Cardiac muscle cell (in vitro differentiated cells and primary cell): ENCODE data around the gene HK3. TPM values are rescaled to one million over a fixed set of nuclear protein-coding genes. Genes with fewer than 3 reads are reported as not detected.

Experiments used
- DNase-seq, 2 donors: peaks; one replicate each; pipeline versions ENCODE4 v3.0.0 to v3.0.0-alpha.2; 2010 to 2017; ENCODE audit warnings: low read depth in 1 of 2, low spot score in 1 of 2
- H3K27ac ChIP-seq: fragments of 200-600 bp; sonication (generic); 2 replicates; pipeline ENCODE4 v1.5.1; 2016
- H3K27me3 ChIP-seq: fragments of 200-600 bp; sonication (generic); 2 replicates; pipeline ENCODE4 v1.6.0; 2016; ENCODE audit warnings: control low read depth
- H3K36me3 ChIP-seq: fragments of 200-600 bp; sonication (generic); 2 replicates; pipeline ENCODE4 v1.5.1; 2016; ENCODE audit warnings: control low read depth
- H3K4me1 ChIP-seq: fragments of 200-600 bp; sonication (generic); 2 replicates; pipeline ENCODE4 v1.8.1; 2017; ENCODE audit warnings: low read depth, mild to moderate bottlenecking, mixed run types
- H3K4me3 ChIP-seq: fragments of 200-600 bp; sonication (generic); 2 replicates; pipeline ENCODE4 v1.5.1; 2016; ENCODE audit warnings: mild to moderate bottlenecking
- H3K9me3 ChIP-seq: fragments of 200-600 bp; sonication (generic); 2 replicates; pipeline ENCODE4 v1.5.1; 2017; ENCODE audit warnings: low read depth, mild to moderate bottlenecking, control low read depth
- polyA plus RNA-seq: library from polyadenylated mRNA; unstranded; fragments of >200 nt; fragmentation: Nextera tagmentation; extraction: Ambion mirVana; gene quantifications from 2 replicates; pipeline ENCODE4 v1.2.1, GENCODE V29; 2016
- total RNA-seq: library from RNA; depleted of rRNA; stranded (reverse); fragments of >200 nt; gene quantifications from 2 replicates; pipeline ENCODE4 v1.2.3, GENCODE V29; 2016
- TF ChIP-seq, protein P1 (sequence below): IDR thresholded peaks from 2 replicates; pipeline ENCODE4 v1.5.1; 2012; ENCODE audit warnings: low read depth, mild to moderate bottlenecking, low read length

HK3 gene
- total and polyA plus RNA-seq, 2 experiments from 2014 or later: not detected

DNA sequence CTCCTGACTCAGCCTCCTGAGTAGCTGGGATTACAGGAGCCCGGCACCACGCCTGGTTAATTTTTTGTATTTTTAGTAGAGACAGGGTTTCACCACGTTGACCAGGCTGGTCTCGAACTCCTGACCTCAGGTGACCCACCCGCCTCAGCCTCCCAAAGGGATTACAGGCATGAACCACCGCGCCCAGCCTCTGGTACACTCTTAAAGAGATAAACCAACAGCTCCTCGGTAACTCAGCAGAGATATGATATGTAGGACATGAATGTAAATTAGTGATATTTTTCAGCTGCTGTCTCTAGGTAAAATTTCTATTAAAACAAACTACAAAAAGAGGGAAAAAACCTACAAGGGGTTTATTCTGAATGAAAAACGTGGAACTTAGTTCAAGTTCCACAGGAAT, 42.8 kb upstream of the HK3 start:
- Histone ChIP-seq H3K27ac (no peak overlapping the region), H3K4me1 (peaks cover 21% of the 10 kb centered on the region), H3K4me3 (no peak overlapping the region), H3K36me3 (peaks cover 11% of the 10 kb centered on the region), H3K27me3 (no peaks in the 10 kb centered on the region), H3K9me3 (no peaks in the 10 kb centered on the region)
- TF ChIP-seq, protein P1, sequence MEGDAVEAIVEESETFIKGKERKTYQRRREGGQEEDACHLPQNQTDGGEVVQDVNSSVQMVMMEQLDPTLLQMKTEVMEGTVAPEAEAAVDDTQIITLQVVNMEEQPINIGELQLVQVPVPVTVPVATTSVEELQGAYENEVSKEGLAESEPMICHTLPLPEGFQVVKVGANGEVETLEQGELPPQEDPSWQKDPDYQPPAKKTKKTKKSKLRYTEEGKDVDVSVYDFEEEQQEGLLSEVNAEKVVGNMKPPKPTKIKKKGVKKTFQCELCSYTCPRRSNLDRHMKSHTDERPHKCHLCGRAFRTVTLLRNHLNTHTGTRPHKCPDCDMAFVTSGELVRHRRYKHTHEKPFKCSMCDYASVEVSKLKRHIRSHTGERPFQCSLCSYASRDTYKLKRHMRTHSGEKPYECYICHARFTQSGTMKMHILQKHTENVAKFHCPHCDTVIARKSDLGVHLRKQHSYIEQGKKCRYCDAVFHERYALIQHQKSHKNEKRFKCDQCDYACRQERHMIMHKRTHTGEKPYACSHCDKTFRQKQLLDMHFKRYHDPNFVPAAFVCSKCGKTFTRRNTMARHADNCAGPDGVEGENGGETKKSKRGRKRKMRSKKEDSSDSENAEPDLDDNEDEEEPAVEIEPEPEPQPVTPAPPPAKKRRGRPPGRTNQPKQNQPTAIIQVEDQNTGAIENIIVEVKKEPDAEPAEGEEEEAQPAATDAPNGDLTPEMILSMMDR: no peak
- no peak for DNase-seq

DNA sequence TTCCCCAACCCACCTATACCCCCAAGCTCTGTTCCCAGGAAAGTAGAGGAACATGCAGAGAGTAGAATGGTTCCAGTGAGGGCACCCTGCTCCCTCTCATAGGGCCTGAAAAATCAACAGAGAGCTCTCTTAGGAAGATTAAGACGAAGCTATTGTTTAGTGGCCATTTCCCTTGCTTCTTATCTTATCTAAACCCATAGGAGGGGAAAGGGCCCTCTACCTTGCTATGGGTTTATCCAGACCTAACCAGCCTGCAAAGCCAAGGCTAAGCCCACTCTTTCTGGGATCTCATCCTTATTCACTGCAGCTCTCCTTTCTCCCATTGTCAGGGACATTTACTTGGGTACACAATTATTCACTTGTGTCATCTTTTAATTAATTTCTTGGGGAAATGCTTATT, 39.3 kb upstream of the HK3 start:
- Histone ChIP-seq H3K27me3 (no peaks in the 10 kb centered on the region), H3K4me3 (no peak overlapping the region), H3K36me3 (peaks cover 14% of the 10 kb centered on the region), H3K9me3 (no peaks in the 10 kb centered on the region), H3K4me1 (peaks cover 29% of the 10 kb centered on the region), H3K27ac (peak overlapping the region; percentile 51)
- TF ChIP-seq, protein P1: no peak
- no peak for DNase-seq

DNA sequence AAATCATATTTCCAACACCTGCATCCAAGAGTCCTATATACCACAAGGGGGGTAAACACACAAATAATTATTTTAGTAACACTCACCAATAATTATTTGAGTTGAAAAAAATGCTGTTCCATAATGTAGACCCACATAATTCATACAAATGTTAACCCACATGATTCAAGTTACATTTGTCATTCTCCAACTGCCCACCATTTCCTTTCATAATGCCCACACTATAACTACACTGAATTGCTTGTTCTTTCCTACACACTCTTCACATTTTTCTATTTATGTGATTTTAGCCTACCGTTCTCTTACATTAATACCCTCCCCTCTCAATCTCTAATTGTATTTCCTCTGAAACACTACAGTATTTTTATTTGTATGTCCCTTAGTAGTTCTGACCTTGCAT, 35.9 kb upstream of the HK3 start:
- H3K9me3 ChIP-seq: no peaks in the 10 kb centered on the region
- peaks cover 15% of the 10 kb centered on the region for H3K4me1 ChIP-seq
- no peaks in the 10 kb centered on the region for H3K27me3 ChIP-seq
- peaks cover 4% of the 10 kb centered on the region for H3K36me3 ChIP-seq
- no peak overlapping the region for H3K4me3 ChIP-seq
- TF ChIP-seq, protein P1: no peak
- DNase-seq: no peak
- no peak overlapping the region for H3K27ac ChIP-seq

DNA sequence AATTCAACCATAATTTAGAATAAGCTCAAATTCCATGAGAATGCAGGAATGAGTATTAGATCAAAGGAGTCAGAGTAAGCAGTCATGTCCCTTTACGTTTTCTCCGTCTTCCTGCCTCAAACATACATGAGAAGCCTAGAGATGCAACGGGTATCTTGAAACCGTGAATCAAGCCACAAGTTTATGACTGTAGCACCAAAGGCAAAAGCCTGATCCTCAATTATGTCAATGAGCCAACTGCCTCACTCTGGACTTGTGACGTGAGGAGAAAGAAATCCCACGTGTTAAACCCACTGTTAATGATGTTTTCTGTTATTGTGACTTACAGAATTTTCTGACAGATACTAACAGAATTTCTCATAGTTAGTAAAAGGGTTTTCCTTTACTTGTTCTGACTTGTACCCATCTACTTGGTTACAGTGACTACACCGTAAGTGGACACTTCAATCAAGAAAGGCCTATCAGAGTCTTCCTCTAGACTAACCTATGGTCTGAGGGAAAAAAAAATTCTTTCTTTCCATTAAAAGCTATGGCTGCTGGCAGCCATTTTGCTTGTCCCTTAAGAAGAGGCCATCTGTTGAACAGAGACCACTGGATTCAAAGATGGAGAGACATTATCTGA, 35.3 kb upstream of the HK3 start:
- H3K4me1 ChIP-seq: peaks cover 15% of the 10 kb centered on the region
- no peak for DNase-seq
- no peak overlapping the region for H3K4me3 ChIP-seq
- no peaks in the 10 kb centered on the region for H3K27me3 ChIP-seq
- H3K9me3 ChIP-seq: no peaks in the 10 kb centered on the region
- no peak overlapping the region for H3K27ac ChIP-seq
- H3K36me3 ChIP-seq: peaks cover 4% of the 10 kb centered on the region
- TF ChIP-seq, protein P1: no peak

DNA sequence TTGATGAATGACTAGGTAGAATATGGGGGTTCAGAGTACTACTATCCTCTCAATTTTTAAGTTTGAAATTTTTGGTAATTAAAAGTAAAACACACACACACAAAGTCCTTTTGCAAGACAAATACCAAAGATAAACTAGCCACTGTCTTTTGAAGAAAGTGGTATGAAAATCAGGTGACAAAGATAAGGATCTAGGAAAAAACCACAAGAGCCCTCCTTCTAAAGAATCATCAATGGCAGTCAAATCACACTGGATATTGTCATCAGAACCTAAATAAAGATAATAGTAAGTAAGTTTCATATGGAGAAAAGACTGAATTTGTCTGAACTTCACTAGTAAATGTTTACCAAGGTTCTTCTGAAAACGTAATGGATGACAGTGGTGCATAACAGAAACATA, 30.5 kb upstream of the HK3 start:
- H3K27ac ChIP-seq: no peak overlapping the region

More for the DNA sequence above, 30.5 kb upstream of the HK3 start:
- DNase-seq: no peak
- Histone ChIP-seq H3K9me3 (no peaks in the 10 kb centered on the region), H3K4me3 (no peak overlapping the region), H3K4me1 (no peaks in the 10 kb centered on the region), H3K27me3 (no peaks in the 10 kb centered on the region), H3K36me3 (peaks cover 2% of the 10 kb centered on the region)
- TF ChIP-seq, protein P1: no peak
